H9 (cell line): ENCODE data around the gene DHPS. TPM values are rescaled to one million over a fixed set of nuclear protein-coding genes. Genes with fewer than 3 reads are reported as not detected.

Experiments
- DNase-seq: peaks from one replicate; pipeline ENCODE4 v3.0.0-alpha.2; 2017
- H2AFZ ChIP-seq: one replicate; pipeline ENCODE4 v1.6.1; 2013; ENCODE audit warnings: mild to moderate bottlenecking, low read length, control low read depth, moderate library complexity
- H2AK5ac ChIP-seq: 2 replicates; pipeline ENCODE4 v1.6.1; 2013; ENCODE audit warnings: low read length, control low read depth, mixed read lengths; ENCODE audit not compliant: insufficient read length
- H2BK120ac ChIP-seq: one replicate; pipeline ENCODE4 v1.6.1; 2013; ENCODE audit warnings: low read depth, mild to moderate bottlenecking, low read length, control low read depth, inconsistent platforms; ENCODE audit not compliant: poor library complexity, severe bottlenecking
- H2BK12ac ChIP-seq: 2 replicates; pipeline ENCODE4 v1.6.1; 2013; ENCODE audit warnings: low read length, control low read depth, mixed read lengths, low read depth; ENCODE audit not compliant: insufficient read length
- H2BK15ac ChIP-seq: 2 replicates; pipeline ENCODE4 v1.6.1; 2013; ENCODE audit warnings: low read depth, low read length, control low read depth
- H2BK20ac ChIP-seq: one replicate; pipeline ENCODE4 v1.6.1; 2013; ENCODE audit warnings: low read depth, mild to moderate bottlenecking, low read length, control low read depth, inconsistent platforms; ENCODE audit not compliant: poor library complexity, severe bottlenecking
- H2BK5ac ChIP-seq: 2 replicates; pipeline ENCODE4 v1.6.1; 2013; ENCODE audit warnings: low read length, control low read depth, mixed read lengths; ENCODE audit not compliant: insufficient read length
- H3K14ac ChIP-seq: 2 replicates; pipeline ENCODE4 v1.6.1; 2013; ENCODE audit warnings: low read length, control low read depth; ENCODE audit not compliant: insufficient read depth
- H3K18ac ChIP-seq: 2 replicates; pipeline ENCODE4 v1.6.1; 2013; ENCODE audit warnings: low read depth, mild to moderate bottlenecking, mixed read lengths, low read length, control low read depth; ENCODE audit not compliant: insufficient read length
- H3K23ac ChIP-seq: 2 replicates; pipeline ENCODE4 v1.6.1; 2013; ENCODE audit warnings: low read length, control low read depth, mixed read lengths, low read depth; ENCODE audit not compliant: insufficient read length
- H3K23me2 ChIP-seq: 2 replicates; pipeline ENCODE4 v1.6.1; 2013; ENCODE audit warnings: low read depth, mild to moderate bottlenecking, mixed read lengths, low read length, control low read depth; ENCODE audit not compliant: insufficient read length, poor library complexity, severe bottlenecking
- H3K27ac ChIP-seq: 2 replicates; pipeline ENCODE4 v1.5.1; 2013; ENCODE audit warnings: low read length, control low read depth, mixed read lengths, low read depth; ENCODE audit not compliant: insufficient read length
- H3K27me3 ChIP-seq: 2 replicates; pipeline ENCODE4 v1.6.1; 2013; ENCODE audit warnings: low read length, control low read depth, inconsistent platforms; ENCODE audit not compliant: insufficient read depth
- H3K4ac ChIP-seq: 2 replicates; pipeline ENCODE4 v1.6.1; 2013; ENCODE audit warnings: low read depth, mild to moderate bottlenecking, control low read depth, inconsistent platforms, low read length, moderate library complexity
- H3K4me1 ChIP-seq: 2 replicates; pipeline ENCODE4 v1.6.1; 2013; ENCODE audit warnings: low read length, control low read depth, inconsistent platforms; ENCODE audit not compliant: insufficient read depth
- H3K4me2 ChIP-seq: 2 replicates; pipeline ENCODE4 v1.6.1; 2013; ENCODE audit warnings: low read length, control low read depth, mixed read lengths; ENCODE audit not compliant: insufficient read length, insufficient read depth
- H3K56ac ChIP-seq: 2 replicates; pipeline ENCODE4 v1.6.1; 2013; ENCODE audit warnings: low read depth, mild to moderate bottlenecking, mixed read lengths, low read length, control low read depth; ENCODE audit not compliant: insufficient read length
- H3K79me1 ChIP-seq: 2 replicates; pipeline ENCODE4 v1.6.1; 2013; ENCODE audit warnings: low read depth, mild to moderate bottlenecking, moderate library complexity, low read length, control low read depth, inconsistent platforms; ENCODE audit not compliant: insufficient read depth, poor library complexity, severe bottlenecking
- H3K79me2 ChIP-seq: 2 replicates; pipeline ENCODE4 v1.6.1; 2013; ENCODE audit warnings: low read length, control low read depth, inconsistent platforms; ENCODE audit not compliant: insufficient read depth
- H3K9ac ChIP-seq: 2 replicates; pipeline ENCODE4 v1.6.1; 2013; ENCODE audit warnings: low read length, control low read depth, mixed read lengths; ENCODE audit not compliant: insufficient read length; ENCODE audit errors: extremely low read depth
- H3K9me3 ChIP-seq: one replicate; pipeline ENCODE4 v1.6.1; 2013; ENCODE audit warnings: low read depth, low read length, inconsistent platforms; ENCODE audit not compliant: control insufficient read depth
- H3T11ph ChIP-seq: one replicate; pipeline ENCODE4 v1.6.1; 2013; ENCODE audit warnings: mild to moderate bottlenecking, low read length, control low read depth, inconsistent platforms
- H4K20me1 ChIP-seq: one replicate; pipeline ENCODE4 v1.6.1; 2013; ENCODE audit not compliant: control insufficient read depth, insufficient read length, insufficient read depth
- H4K5ac ChIP-seq: 2 replicates; pipeline ENCODE4 v1.6.1; 2013; ENCODE audit warnings: low read depth, mild to moderate bottlenecking, mixed read lengths, low read length, control low read depth; ENCODE audit not compliant: insufficient read length
- H4K8ac ChIP-seq: replicated peaks from 2 replicates; pipeline ENCODE4 v1.6.1; 2013; ENCODE audit warnings: low read length, control low read depth, mixed read lengths, low read depth; ENCODE audit not compliant: insufficient read length
- H4K91ac ChIP-seq: 2 replicates; pipeline ENCODE4 v1.6.1; 2013; ENCODE audit warnings: low read depth, mild to moderate bottlenecking, moderate library complexity, mixed read lengths, low read length, control low read depth; ENCODE audit not compliant: insufficient read length
- H3K27ac Mint-ChIP-seq, 3 experiments: 2 replicates in 2 of 3; 3 replicates in 1 of 3; pipeline ENCODE4 v1.8.0; 2020 to 2021; ENCODE audit warnings: mixed read lengths in 3 of 3, mild to moderate bottlenecking in 1 of 3, moderate library complexity in 1 of 3
- H3K27me3 Mint-ChIP-seq: 2 replicates; pipeline ENCODE4 v1.8.0; 2021; ENCODE audit warnings: low read depth, mild to moderate bottlenecking, moderate library complexity, mixed read lengths
- H3K36me3 Mint-ChIP-seq, 3 experiments: 2 replicates in 2 of 3; 3 replicates in 1 of 3; pipeline ENCODE4 v1.8.0; 2020 to 2021; ENCODE audit warnings: low read depth in 3 of 3, mixed read lengths in 3 of 3; ENCODE audit not compliant: insufficient read depth in 1 of 3
- H3K4me1 Mint-ChIP-seq, 2 experiments: 2 replicates each; pipeline ENCODE4 v1.8.0; 2020; ENCODE audit warnings: mixed read lengths in 2 of 2
- H3K4me3 Mint-ChIP-seq, 2 experiments: 2 replicates in 1 of 2; 3 replicates in 1 of 2; pipeline ENCODE4 v1.8.0; 2020 to 2021; ENCODE audit warnings: mild to moderate bottlenecking in 2 of 2, mixed read lengths in 2 of 2, moderate library complexity in 1 of 2
- H3K9me3 Mint-ChIP-seq, 2 experiments: 2 replicates in 1 of 2; 3 replicates in 1 of 2; pipeline ENCODE4 v1.8.0; 2020; ENCODE audit warnings: mild to moderate bottlenecking in 2 of 2, mixed read lengths in 2 of 2, moderate library complexity in 1 of 2
- WGBS: extraction: QIAGEN DNeasy Blood & Tissue Kit; methylation state at CpG from one replicate; pipeline ENCODE4 v1.1.7; 2013; ENCODE audit warnings: missing lambda C conversion rate, low lambda C conversion rate, mixed read lengths; ENCODE audit not compliant: insufficient read length; ENCODE audit errors: extremely low coverage; 5-methylcytosine and 5-hydroxymethylcytosine counted together
- total RNA-seq: library from RNA; stranded (reverse); gene quantifications from 2 replicates; pipeline ENCODE4 v1.2.1, GENCODE V29; 2021
- TF ChIP-seq, protein P1 (sequence below): fragments of 200-600 bp; sonication (generic); conservative IDR thresholded peaks from 3 replicates; pipeline ENCODE4 v1.8.0; 2021; ENCODE audit warnings: antibody characterized with exemption, mild to moderate bottlenecking

DHPS gene
- total RNA-seq, 1 experiment from 2014 or later: 94.9 TPM

DNA sequence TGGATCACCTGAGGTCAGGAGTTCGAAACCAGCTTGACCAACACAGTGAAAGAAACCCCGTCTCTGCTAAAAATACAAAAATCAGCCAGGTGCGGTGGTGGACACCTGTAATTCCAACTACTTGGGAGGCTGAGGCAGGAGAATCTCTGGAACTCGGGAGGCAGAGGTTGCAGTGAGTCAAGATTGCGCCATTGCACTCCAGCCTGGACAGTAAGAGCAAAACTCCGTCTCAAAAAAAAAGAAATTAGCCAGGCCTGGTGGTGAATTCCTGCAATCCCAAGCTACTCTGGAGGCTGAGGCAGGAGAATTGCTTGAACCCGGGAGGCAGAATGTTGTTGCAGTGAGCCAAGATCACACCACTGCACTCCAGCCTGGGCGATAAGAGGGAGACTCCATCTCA lies 27.0 kb upstream of the DHPS start:
- no peaks in the 10 kb centered on the region for H3K4me1 ChIP-seq
- no peaks in the 10 kb centered on the region for H4K20me1 ChIP-seq
- H3K27me3 Mint-ChIP-seq: no peaks in the 10 kb centered on the region
- no CpG with 5 or more reads among the region's 8 CpGs for WGBS
- no peak overlapping the region for H2AFZ ChIP-seq
- H3K27ac ChIP-seq: no peak overlapping the region
- DNase-seq: no peak
- H4K5ac ChIP-seq: no peak overlapping the region
- H3K79me1 ChIP-seq: no peaks in the 10 kb centered on the region
- H3K4ac ChIP-seq: no peak overlapping the region
- H4K8ac ChIP-seq: no peak overlapping the region
- H2BK12ac ChIP-seq: no peak overlapping the region
- no peak overlapping the region for H3K14ac ChIP-seq
- no peak overlapping the region for H3K56ac ChIP-seq
- no peak overlapping the region for H3K23ac ChIP-seq
- no peak overlapping the region for H3K9ac ChIP-seq
- H3T11ph ChIP-seq: no peak overlapping the region
- no peak overlapping the region for H2BK20ac ChIP-seq
- no peak overlapping the region for H3K4me3 Mint-ChIP-seq
- no peak overlapping the region for H3K27ac Mint-ChIP-seq
- no peak overlapping the region for H2BK5ac ChIP-seq
- no peaks in the 10 kb centered on the region for H3K9me3 ChIP-seq
- no peaks in the 10 kb centered on the region for H3K23me2 ChIP-seq
- no peaks in the 10 kb centered on the region for H3K27me3 ChIP-seq
- no peak overlapping the region for H4K91ac ChIP-seq
- no peak overlapping the region for H3K4me2 ChIP-seq
- H3K36me3 Mint-ChIP-seq: peaks cover 52 to 87% (median 78%) of the 10 kb centered on the region in 3 experiments
- TF ChIP-seq, protein P1, sequence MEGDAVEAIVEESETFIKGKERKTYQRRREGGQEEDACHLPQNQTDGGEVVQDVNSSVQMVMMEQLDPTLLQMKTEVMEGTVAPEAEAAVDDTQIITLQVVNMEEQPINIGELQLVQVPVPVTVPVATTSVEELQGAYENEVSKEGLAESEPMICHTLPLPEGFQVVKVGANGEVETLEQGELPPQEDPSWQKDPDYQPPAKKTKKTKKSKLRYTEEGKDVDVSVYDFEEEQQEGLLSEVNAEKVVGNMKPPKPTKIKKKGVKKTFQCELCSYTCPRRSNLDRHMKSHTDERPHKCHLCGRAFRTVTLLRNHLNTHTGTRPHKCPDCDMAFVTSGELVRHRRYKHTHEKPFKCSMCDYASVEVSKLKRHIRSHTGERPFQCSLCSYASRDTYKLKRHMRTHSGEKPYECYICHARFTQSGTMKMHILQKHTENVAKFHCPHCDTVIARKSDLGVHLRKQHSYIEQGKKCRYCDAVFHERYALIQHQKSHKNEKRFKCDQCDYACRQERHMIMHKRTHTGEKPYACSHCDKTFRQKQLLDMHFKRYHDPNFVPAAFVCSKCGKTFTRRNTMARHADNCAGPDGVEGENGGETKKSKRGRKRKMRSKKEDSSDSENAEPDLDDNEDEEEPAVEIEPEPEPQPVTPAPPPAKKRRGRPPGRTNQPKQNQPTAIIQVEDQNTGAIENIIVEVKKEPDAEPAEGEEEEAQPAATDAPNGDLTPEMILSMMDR: no peak
- no peak overlapping the region for H2BK120ac ChIP-seq
- H2AK5ac ChIP-seq: no peak overlapping the region
- no peaks in the 10 kb centered on the region for H3K79me2 ChIP-seq
- no peaks in the 10 kb centered on the region for H3K9me3 Mint-ChIP-seq
- H3K4me1 Mint-ChIP-seq: peaks cover 0 to 2% of the 10 kb centered on the region in 2 experiments; a peak in 2 of 4 replicates
- H3K18ac ChIP-seq: no peak overlapping the region
- H2BK15ac ChIP-seq: no peak overlapping the region
